NCI-H187 (cell line): Measurements from ENCODE around the gene DST.

Experiments
- DNase-seq, 2 experiments: peaks; one replicate each; lab custom pipeline; 2025; lab: John Stamatoyannopoulos, UW

The DST gene

DNA sequence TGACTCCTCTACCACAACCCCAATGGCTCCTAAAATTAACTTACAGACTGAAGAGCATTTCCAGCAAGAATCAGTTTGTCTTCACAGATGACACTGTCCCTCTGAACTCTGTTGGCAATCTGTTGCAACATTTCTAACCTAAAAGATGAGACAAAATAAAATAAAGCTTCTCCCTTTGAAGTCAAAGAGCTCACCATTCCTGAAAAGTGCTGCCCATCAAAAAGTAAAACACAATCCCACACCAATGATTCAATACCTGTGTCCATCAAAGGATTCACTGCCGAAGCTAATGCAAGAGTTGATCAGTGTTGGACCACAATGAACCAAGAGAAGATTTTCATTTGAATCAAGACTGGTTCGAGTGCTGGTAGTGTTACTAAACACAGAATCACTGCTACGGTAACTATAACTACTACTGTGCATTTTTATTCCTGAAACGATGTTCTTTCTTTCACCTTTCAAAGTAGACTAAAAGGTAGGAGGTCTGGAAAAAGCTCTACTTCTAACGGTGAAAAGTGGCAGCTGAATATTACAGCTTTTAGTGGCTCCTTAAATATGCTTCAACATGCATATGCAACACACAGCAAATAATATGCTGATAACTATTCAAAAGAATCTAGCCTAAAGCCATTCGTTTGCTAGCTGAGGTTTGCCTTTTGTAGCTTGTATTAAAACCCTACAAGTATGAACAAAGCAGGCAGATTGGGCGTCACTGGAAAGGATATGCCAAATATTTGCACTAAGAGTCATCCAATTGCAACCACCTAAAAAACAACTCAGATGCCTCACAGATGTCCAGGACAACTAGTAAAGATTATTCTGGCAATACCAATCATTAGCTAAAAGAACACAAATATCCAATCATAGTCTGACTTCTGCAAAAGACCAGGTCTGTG lies at the start of gene DST:
Gene DST, minus strand, starts transcription at position 524 of the 896 bp plus-strand sequence.
- no peak for DNase-seq

GRCh38 chr6:56691814-56692213 lies 49.1 kb upstream of the DST start:
- DNase-seq: no peak

GRCh38 chr6:56691286-56691595 lies 48.6 kb upstream of the DST start:
- no peak for DNase-seq

DNA sequence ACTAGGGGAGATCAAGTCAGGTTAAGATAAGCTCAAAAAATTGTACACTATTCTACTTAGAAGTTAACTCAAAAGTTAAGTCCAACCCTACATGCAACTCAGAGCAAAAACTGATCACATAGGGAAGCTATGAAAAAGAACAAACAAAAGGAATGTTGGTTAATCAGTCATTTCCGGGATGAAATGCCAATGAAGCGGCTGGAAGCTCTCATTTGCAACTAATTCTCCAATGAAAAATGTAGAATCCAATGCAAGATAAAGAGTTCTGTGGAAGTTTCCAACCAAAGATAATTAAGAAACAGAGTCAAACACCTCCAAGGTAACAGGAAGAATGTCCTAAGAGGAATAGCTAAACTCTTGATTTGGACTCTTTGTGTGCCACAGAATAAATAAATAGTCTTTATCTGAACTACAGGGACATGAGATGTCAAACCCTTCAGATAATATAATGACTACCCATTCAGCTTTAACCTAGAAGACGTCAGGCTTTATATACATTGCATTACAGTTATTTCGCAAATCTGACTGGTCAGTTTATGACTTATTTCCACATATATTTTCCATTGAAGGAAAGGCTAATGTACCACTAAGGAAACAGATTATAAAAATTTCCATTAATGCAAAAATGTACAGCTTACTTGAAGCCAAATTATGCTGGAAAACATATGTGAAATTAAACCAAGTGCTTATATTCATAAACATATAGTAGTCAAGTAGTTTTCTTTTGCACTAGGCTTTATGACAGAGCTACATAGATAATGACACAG lies 48.0 kb upstream of the DST start:
- no peak for DNase-seq

- no peak for DNase-seq
Observed at GRCh38 chr6:56689663-56690062, 47.0 kb upstream of the DST start.

DNA sequence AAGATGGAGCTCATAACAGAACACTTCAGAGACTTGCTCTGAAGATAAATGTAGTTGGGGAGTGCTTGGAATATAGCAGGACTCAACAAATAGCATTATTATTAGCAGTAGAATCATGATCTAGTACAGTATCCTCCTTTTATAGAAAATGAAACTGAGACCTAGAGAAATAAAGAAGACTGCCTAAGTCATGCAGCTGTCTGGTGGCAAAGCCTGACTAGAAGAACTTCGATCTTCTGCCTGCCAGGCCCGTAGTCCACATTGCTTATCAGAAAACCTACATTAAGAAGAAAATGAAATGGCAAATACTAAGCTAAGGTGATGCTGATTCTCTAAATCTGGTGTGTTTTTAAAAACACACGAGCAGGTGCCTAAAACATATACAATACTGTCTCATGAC lies 46.4 kb upstream of the DST start:
- no peak for DNase-seq

- no peak for DNase-seq
Observed at GRCh38 chr6:56688521-56688920, 45.8 kb upstream of the DST start.

DNA sequence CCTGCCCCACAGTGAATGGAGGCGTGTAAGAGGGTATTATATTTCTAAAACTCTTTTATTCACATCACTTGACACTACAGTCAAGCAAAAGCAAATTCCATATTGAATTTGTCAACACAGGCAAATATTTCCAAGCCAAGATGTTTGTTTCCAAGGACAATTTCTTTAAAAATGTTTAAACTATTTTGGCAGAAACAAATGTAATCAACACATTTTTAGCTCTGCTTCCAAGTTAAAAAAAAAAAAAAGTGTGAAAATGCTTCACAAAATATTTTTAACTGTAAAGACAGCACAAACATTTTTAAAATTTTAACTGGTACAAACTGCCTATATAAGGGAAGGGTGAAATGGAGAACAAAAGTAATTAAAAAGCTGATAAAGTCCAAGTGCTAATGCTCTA lies 44.9 kb upstream of the DST start:
- no peak for DNase-seq

DNA sequence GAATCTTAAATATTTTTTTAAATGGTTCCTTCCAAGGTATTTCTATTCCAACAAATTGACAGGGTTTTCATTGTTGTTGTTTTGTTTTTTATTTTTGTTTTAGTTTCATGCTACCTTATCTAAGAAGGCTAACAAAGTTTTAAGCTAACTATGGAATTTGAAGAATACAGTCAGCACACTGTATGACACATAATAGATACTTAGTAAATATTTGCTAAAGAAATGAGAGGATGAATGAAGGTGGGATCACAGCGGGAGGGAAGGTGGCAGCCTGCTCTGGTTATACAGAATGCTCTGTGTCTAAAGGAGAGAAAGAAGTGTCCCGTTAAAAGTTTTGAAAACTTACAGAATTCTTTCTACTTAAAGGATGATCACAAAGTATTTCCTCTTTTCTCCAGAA lies 43.7 kb upstream of the DST start:
- no peak for DNase-seq

- no peak for DNase-seq
Observed at GRCh38 chr6:56685994-56686393, 43.3 kb upstream of the DST start.

DNA sequence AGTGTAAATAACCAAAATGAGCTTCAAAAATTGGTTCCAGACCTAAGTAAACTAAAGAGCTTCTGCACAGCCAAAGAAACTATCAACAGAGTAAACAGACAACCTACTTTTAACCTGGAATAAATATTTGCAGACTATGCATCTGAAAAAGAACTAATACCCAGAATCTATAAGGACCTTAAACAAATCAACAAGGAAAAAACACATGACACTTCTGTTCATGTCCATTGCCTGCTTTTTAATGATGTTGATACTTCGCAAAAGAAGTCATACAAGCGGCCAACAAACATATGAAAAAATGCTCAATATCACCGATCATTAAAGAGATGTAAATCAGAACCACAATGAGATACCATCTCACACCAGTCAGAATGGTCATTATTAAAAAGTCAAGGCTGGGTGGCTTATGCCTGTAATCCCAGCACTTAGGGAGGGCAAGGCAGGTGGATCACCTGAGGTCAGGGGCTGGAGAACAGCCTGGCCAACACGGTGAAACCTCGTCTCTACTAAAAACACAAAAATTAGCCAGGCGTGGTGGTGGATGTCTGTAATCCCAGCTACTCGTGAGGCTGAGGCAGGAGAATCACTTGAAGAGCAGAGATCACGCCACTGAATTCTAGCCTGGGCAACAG lies 42.5 kb upstream of the DST start:
- DNase-seq: no peak

DNA sequence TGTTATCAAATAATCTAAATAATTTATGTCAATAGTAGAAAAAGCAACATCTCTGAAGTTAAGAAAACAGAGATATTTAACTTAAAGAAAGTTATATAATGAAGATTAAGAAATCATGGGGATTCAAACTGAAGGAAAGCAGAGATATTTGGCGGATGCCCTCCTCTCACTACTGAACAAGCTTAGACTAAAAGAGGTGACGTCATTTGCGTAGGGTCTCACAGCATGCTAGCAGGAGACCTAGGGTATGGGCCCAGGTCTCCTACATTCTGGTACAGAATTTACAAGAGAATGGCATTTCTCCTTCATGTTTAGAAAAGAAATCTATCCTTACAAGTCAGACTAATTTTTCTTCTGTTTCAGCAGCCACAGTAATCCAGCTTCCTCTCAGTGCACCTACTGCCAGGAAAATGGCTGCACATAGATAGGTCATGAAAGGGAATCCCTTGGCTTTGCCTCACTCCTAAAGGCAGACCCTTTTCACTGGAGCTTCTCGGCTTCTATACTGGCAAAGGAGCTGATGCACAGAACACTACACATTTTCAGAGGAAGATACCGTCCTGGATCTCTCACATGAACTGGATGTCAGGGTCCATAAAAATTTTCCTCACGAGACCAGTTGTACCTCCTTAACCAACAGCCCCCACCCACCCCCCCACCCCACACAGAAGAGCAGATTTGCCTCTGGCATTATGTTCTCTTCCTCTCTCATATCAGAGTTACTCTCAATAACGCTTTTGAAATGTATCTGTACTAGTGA lies 41.8 kb upstream of the DST start:
- DNase-seq: no peak

- DNase-seq: no peak
Observed at GRCh38 chr6:56683882-56684281, 41.2 kb upstream of the DST start.

DNA sequence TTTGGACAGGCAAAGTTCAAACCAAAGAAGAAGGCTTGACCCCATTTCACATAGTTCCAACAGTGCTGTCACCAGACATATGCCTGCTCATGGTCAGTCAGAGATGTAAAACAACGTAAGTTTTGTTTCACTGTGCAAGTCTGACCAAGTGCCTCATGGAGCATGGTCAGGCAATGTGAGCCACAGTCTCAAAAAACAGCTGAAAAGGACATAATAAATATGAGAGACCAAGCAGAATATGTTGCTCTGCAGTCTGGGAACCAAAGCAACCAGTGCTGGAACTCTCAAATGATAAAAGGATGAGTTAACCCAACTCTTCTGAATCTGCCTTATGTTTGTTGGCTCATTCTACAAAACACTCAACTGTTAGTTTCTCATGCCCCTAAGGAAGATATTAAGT lies 39.9 kb upstream of the DST start:
- no peak for DNase-seq

DNA sequence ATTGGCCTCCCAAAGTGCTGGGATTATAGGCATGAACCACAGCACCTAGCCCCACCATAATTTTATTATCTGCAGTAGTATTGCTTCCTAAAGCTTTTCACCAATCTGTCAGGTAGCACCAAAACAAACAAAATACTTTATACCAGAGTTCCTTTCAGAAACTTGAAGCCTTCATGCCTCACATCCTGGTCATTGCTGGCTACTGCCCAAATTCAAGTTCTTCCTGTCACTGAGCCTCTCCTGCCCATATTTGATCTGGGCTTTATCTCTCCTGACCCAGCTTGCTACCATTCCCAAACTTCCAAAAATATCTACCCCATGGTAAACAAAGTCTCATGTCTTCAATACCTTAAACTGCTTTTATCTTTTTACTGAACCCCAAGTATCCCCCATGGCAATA lies 34.9 kb upstream of the DST start:
- no peak for DNase-seq

GRCh38 chr6:56671651-56672461 lies 29.2 kb upstream of the DST start:
- no peak for DNase-seq

DNA sequence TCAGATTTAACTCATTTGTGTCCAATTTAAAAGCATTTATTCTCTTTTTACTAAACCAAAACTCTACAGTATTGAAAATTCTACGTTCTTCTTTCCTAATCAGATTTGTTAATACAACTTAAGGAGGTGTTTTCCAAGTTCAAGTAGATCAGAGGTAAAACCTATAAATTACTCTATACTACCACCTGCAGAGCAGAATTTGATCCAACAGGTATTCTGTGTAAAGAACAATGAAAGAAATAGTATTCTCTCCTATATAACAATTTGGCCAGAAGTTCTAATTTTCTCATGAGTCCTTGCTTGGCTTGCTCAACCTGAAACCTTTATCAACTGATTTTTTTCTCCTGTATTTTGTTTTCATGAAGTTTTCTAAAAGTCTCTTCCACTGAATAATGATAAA lies 28.5 kb upstream of the DST start:
- DNase-seq: no peak

DNA sequence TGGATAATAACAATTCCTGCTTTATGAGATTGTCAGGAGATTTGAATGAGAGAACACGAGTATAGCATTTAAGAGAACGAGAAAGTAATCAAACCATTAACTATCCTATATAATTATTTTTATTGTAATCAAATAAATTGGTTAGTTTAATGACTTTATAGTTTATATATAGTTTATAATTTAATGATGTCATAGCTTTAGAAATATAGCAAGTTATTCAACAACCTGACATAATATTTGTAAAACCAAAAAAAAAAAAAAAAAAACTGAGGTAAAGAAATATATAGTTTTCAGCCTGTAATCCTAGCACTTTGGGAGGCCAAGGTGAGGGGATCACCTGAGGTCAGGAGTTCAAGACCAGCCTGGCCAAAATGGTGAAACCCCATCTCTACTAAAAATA lies 26.4 kb upstream of the DST start:
- no peak for DNase-seq

GRCh38 chr6:56668158-56668557 lies 25.5 kb upstream of the DST start:
- DNase-seq: no peak

DNA sequence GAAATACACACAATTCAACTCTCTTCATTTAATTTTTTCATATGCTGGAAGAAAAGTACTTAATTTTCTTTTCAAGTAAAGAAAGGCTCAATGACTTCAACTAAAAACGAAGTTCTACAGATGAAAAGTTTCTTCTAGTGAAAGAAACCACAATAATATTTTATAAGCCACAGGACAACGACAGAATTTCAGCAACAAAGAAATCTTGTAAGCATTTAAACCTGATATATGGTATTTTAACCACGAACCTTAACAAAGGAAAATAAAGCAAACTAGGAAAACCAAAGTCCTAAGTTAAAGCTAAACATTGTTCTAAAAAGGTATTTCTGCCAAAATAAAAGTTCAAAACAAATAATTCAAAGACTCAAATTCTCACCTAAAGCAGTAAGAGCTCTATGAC lies 24.6 kb upstream of the DST start:
- no peak for DNase-seq

DNA sequence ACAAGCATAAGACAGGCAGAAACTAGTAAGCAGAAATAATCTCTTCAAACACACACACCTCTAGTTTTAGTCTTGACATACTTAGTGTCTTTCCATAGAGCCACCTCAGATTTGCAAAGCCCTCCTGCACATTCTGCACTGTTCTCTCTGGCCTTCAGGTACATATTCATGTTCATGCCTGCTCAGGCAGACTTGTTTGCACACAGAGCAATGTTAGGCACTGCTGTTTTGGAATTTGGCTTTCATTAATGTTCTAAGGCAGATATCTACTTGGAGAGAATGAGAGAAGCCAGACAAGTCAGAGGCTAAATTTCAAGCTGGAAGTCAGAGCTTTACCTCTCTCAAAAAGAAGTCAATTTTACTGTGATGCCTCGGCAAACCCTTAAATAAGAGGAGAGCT lies 21.3 kb upstream of the DST start:
- no peak for DNase-seq

GRCh38 chr6:56663344-56663743 lies 20.7 kb upstream of the DST start:
- no peak for DNase-seq
